Midbrain (tissue), 1 donor: ENCODE data around the gene NYAP2.

Source experiments
- DNase-seq: peaks from one replicate; lab custom pipeline; 2025; lab: John Stamatoyannopoulos, UW

The NYAP2 gene

GRCh38 chr2:225630824-225631533 is 231.5 kb downstream of the NYAP2 start:
- no peak for DNase-seq

- no peak for DNase-seq
Measured at GRCh38 chr2:225632351-225632750, 232.8 kb downstream of the NYAP2 start.

DNA sequence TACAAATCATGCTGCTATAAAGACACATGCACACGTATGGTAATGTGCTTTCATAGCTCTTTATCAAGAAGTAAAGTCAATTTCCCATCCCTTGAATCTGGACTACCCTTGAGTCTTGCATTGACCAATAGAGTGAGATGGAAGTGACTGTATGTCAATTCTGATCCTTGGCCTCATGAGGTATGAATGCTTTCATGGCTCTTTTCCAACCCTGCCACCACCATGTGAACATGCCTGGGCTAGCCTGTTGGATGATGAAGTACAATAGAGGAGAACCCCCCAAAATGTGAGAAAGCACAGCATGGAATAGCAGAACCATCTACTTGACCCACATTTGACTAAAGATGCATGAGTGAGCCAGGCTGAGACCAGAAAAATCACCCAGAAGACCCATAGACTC is 237.0 kb downstream of the NYAP2 start:
- DNase-seq = no peak

GRCh38 chr2:225637259-225637658 is 237.7 kb downstream of the NYAP2 start:
- DNase-seq = no peak

DNA sequence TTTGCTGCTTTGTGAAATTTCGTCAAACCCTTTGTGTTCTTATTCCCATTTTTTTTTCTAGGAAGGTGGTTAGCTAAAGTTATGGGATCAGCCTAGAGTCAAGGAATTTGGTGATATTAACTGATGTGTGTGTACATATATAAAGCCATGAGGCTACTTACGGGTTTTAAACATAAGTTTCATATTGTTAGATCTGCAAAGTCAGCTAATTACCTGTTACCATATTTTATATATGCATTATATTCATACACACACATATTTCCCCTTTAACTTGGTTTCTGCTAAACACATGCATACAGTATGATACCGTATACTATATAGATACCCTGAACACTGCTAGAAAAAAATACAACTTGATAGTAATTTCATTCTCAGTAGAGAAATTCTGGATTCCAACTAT is 241.0 kb downstream of the NYAP2 start:
- no peak for DNase-seq

DNA sequence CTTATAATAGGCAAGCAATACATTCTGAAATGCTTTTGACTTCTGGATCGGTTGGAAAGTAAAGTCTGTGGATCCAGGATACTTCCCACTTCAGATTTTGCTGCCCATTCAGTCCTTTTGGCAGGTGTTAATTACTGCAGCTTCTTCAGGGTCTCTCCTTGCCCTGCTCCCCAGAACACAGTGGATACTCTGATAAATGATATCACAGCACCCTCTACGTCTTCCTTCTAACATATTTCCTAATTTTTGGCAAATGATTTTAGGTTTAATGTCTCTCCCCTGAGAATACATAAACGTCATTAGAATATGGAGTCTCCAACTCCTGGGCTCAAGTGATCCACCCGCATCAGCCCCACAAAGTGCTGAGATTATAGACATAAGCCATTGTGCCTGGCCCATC is 249.8 kb downstream of the NYAP2 start:
- no peak for DNase-seq

DNA sequence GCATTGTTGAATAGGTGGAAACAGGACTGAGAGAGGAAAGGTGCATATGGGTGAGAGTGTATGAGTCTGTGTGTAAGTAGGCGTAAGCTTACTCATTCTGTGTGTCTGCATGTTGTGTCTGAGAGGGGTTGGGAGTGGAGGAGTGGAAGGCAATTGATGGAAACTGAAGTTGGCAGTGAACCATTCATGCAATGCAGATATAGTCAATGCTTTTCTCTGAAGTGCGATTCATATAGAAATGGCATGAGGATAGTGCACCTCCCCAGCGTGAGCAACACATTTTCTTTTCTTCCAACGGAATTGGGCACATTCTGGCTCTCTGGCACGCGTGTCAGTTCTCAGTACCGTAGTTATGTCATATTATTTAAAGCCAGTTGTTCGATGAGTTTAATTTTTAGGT is 250.5 kb downstream of the NYAP2 start:
- no peak for DNase-seq

GRCh38 chr2:225660262-225661131 is 261.0 kb downstream of the NYAP2 start:
- DNase-seq = peak; percentile 75

GRCh38 chr2:225662101-225662500 is 262.6 kb downstream of the NYAP2 start:
- DNase-seq = no peak

DNA sequence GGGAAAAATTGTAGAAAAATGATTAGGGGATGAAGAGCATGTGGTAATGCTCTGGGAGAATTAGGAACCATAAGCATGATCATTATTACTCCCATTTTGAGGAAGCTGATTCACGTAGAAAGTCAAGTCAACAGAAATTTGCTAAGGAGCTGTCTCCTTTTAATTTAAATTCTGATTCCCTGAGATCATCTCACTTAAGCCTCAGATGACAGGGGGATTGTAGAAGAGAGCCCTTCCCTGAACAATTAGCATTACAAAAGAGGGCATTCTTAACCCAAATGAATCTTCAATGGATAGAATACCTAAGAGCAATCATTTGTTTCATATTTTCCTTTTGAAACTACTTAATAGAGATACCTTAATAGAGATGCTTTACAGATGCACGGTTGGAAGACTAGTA is 267.9 kb downstream of the NYAP2 start:
- DNase-seq = no peak

GRCh38 chr2:225668606-225669266 is 269.2 kb downstream of the NYAP2 start:
- peak; percentile 11 for DNase-seq

DNA sequence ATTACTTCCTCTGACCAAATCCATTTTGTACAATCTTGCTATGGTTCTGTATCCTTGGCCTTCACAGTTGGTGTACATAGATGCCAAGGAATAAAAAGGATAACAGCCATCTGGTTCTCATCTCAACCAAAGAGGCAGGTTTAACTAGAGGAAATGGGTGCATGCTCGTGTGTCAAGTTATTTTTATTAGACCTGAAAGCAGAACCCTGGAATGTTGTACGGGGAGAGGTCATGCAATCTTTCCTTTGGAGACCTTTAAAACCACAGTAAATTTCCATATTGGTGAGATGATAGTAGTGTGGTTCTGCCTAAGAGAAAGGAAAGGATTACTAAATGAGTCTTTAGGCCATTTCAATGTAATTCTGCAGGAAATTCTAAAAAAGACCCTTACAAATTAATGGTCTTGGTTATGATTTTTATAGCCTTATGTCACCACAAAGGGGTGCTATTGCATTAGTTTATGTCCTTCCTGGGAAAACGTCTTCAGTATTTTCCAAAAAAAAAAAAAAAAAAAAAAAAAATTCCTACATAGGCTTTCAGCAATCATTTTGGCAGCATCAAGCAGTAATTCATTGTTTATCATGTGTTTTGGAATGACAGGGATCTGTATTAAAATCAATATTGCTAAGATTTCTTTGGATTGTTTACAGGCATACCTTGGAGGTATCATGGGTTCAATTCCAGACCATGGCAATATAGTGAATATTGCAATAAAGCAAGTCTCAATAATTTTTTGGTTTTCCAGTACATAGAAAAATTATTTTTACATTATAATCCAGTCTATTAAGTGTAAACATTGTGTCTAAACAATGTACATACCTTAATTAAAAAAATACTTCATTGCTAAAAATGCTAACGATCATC is 270.8 kb downstream of the NYAP2 start:
- DNase-seq = peak; percentile 1

GRCh38 chr2:225678792-225679191 is 279.3 kb downstream of the NYAP2 start:
- no peak for DNase-seq

- no peak for DNase-seq
Measured at GRCh38 chr2:225683258-225683657, 283.7 kb downstream of the NYAP2 start.

DNA sequence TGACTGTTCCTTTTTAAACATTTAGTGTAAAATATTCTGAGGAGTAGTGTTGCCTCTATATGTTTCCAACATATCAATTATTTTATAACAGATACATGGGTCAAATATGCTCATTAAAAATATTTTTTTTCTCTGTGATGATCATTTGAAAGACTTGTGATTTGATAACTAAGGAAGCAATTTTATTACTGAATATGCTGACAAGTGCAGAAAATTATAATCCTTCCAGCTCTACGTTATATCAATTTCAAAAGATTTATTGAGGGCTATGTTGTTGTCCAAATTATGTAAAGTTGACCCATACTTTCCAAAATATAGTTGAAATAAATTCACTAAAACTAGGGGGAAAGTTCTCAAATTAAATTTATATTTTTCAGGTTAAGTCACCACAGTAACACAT is 290.6 kb downstream of the NYAP2 start:
- DNase-seq = no peak

- no peak for DNase-seq
Measured at GRCh38 chr2:225691711-225692110, 292.2 kb downstream of the NYAP2 start.

DNA sequence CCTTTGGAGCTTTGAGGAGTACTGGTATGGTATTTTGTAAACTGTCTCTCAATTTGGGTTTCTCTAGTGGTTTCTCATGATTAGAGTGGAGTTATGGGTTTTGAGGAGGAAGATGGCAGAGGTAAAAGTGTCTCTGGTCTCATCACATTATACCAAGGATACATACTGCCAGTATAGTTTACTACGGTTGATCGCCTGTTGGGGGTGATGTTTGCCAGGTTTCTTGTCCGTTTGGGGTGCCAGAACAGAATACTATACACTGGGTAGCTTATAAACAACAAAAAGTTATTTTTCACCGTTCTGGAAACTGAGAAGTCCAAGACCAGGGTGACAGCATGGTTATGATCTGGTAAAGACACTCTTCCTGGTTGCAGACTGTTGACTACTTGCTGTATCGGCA is 293.7 kb downstream of the NYAP2 start:
- no peak for DNase-seq

DNA sequence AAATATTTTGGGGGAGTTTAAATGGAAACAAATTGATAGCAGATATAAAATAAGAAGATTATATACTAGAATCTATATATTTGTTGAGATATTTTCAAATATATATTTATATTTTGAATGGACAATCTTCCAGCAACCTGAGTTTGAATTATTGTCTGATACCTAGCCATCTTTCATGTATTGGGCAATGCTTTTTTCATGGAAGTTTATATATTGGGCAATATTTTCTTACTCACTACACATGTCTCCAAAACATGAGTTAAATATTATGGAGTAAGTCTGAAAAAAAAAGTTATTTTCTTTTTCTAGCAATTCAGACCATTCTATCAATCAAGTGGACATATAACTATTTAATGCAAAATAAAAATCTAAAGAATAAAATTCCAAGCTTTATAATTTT is 295.2 kb downstream of the NYAP2 start:
- DNase-seq = no peak

- DNase-seq = no peak
Measured at GRCh38 chr2:225697936-225698335, 298.4 kb downstream of the NYAP2 start.
